A549 (cell line): ENCODE results near the gene MRPS22. TPM values are rescaled to one million over a fixed set of nuclear protein-coding genes. Genes with fewer than 3 reads are reported as not detected.
A peak's percentile ranks its signal among the peaks of the same experiment; 100 is the strongest.
"Not testable (repeated sequence)": the region's sequence is repeated elsewhere in the genome, so short reads cannot be mapped to it uniquely, and the experiment has no call there.

Experiments used
- ATAC-seq, 2 experiments: fragments of 200-7000 bp in 1 of 2; fragments of >200 bp in 1 of 2; cut with Nextera tagmentation in 1 of 2; cut with Tn5 transposase in 1 of 2; 3 replicates each; pipeline versions ENCODE4 v1.8.0 to v1.9.1; 2018 to 2020; ENCODE audit warnings: mild to moderate bottlenecking in 1 of 2, moderate library complexity in 1 of 2
- CTCF ChIA-PET: fragments of 300-600 bp; sonication (Branson Sonifier 250); formaldehyde crosslinking; extraction: SDS; loops from one replicate; lab custom pipeline; 2021; ENCODE audit warnings: antibody characterized with exemption, inconsistent platforms; lab: Yijun Ruan, JAX
- POLR2A ChIA-PET: fragments of 350-600 bp; formaldehyde crosslinking; extraction: SDS; loops from one replicate; lab custom pipeline; 2021; ENCODE audit warnings: antibody characterized with exemption, inconsistent platforms; lab: Yijun Ruan, JAX
- DNase-seq, 2 experiments: peaks; one replicate each; pipeline versions ENCODE4 v3.0.0 to v3.0.0-alpha.2; 2011 to 2016; ENCODE audit warnings: low read depth in 1 of 2, low spot score in 1 of 2
- FAIRE-seq: peaks from 2 replicates; lab custom pipeline; 2011; peaks lifted over from hg19 to GRCh38; lab: Jason Lieb, UNC
- H3K27ac ChIP-seq, 2 experiments: fragments of >200 bp; sonication (Bioruptor Twin); formaldehyde crosslinking; 3 replicates each; pipeline ENCODE4 v1.5.1; 2016 to 2017
- H3K4me1 ChIP-seq: fragments of >200 bp; sonication (Bioruptor Twin); formaldehyde crosslinking; 3 replicates; pipeline ENCODE4 v1.6.1; 2016
- H3K4me2 ChIP-seq: fragments of >200 bp; sonication (Bioruptor Twin); formaldehyde crosslinking; 3 replicates; pipeline ENCODE4 v1.6.1; 2016
- H3K4me3 ChIP-seq: fragments of >200 bp; sonication (Bioruptor Twin); formaldehyde crosslinking; 3 replicates; pipeline ENCODE4 v1.5.1; 2016
- H3K9me3 ChIP-seq: fragments of >200 bp; sonication (Bioruptor Twin); formaldehyde crosslinking; 3 replicates; pipeline ENCODE4 v1.6.1; 2016
- EHF ChIP-seq: fragments of 250-450 bp; sonication (Bioruptor Pico); IDR thresholded peaks from 2 replicates; pipeline ENCODE4 v1.5.0; 2020; ENCODE audit warnings: mild to moderate bottlenecking
- EHMT2 ChIP-seq: fragments of 200-600 bp; sonication (generic); IDR thresholded peaks from 2 replicates; pipeline ENCODE4 v1.6.1; 2016; ENCODE audit warnings: antibody characterized with exemption, low read depth, mild to moderate bottlenecking, moderate library complexity
- ESRRA ChIP-seq: fragments of 150-350 bp; IDR thresholded peaks from 2 replicates; pipeline ENCODE4 v1.6.1; 2014; ENCODE audit warnings: mild to moderate bottlenecking, low read length, borderline replicate concordance
- HOXA7 ChIP-seq: fragments of 250-450 bp; sonication (Bioruptor Pico); IDR thresholded peaks from 2 replicates; pipeline ENCODE4 v1.5.0; 2020; ENCODE audit warnings: mild to moderate bottlenecking, moderate library complexity
- HOXB13 ChIP-seq: fragments of 250-450 bp; sonication (Bioruptor Pico); IDR thresholded peaks from 2 replicates; pipeline ENCODE4 v1.5.0; 2020; ENCODE audit warnings: low read depth, mild to moderate bottlenecking, moderate library complexity
- MYC ChIP-seq: IDR thresholded peaks from 2 replicates; pipeline ENCODE4 v1.6.1; 2012; ENCODE audit warnings: mild to moderate bottlenecking, inconsistent platforms, low read length, improper control_type of control experiment, borderline replicate concordance
- NFE2L2 ChIP-seq: fragments of 150-350 bp; conservative IDR thresholded peaks from 2 replicates; pipeline ENCODE4 v1.6.1; 2014; ENCODE audit warnings: low read length
- NPAS2 ChIP-seq: fragments of 250-450 bp; sonication (Bioruptor Pico); IDR thresholded peaks from 2 replicates; pipeline ENCODE4 v1.8.0; 2022; ENCODE audit warnings: mild to moderate bottlenecking, moderate library complexity, borderline replicate concordance
- POLR2A ChIP-seq: IDR thresholded peaks from 2 replicates; pipeline ENCODE4 v1.6.1; 2012; ENCODE audit warnings: mild to moderate bottlenecking, low read length
- POLR2AphosphoS2 ChIP-seq: conservative IDR thresholded peaks from 2 replicates; pipeline ENCODE4 v1.6.1; 2012; ENCODE audit warnings: low read length, improper control_type of control experiment, inconsistent platforms
- RAD21 ChIP-seq, 2 experiments: fragments of >200 bp in 1 of 2; sonication (Bioruptor Twin) in 1 of 2; formaldehyde crosslinking in 1 of 2; IDR thresholded peaks in 1 of 2; conservative IDR thresholded peaks in 1 of 2; 2 replicates in 1 of 2; 3 replicates in 1 of 2; pipeline ENCODE4 v1.6.1; 2012 to 2018; ENCODE audit warnings: inconsistent platforms in 1 of 2
- REST ChIP-seq: fragments of 200-600 bp; sonication (generic); IDR thresholded peaks from 2 replicates; pipeline ENCODE4 v1.6.1; 2016; ENCODE audit warnings: antibody characterized with exemption, mild to moderate bottlenecking, moderate library complexity
- RFX5 ChIP-seq: fragments of 450-650 bp; IDR thresholded peaks from 2 replicates; pipeline ENCODE4 v1.7.1; 2014; ENCODE audit warnings: antibody characterized with exemption, mild to moderate bottlenecking, moderate library complexity
- SMC3 ChIP-seq: fragments of >200 bp; sonication (Bioruptor Twin); formaldehyde crosslinking; IDR thresholded peaks from 3 replicates; pipeline ENCODE4 v1.6.1; 2018; ENCODE audit warnings: inconsistent platforms
- SREBF2 ChIP-seq: fragments of 450-650 bp; IDR thresholded peaks from 2 replicates; pipeline ENCODE4 v1.6.1; 2014; ENCODE audit warnings: mild to moderate bottlenecking, moderate library complexity
- TP53 ChIP-seq: fragments of 250-450 bp; sonication (Bioruptor Pico); IDR thresholded peaks from 2 replicates; pipeline ENCODE4 v1.5.0; 2021; ENCODE audit warnings: mild to moderate bottlenecking, moderate library complexity
- ZNF302 ChIP-seq: fragments of 250-450 bp; sonication (Bioruptor Pico); IDR thresholded peaks from 2 replicates; pipeline ENCODE4 v1.9.0; 2021; ENCODE audit warnings: inconsistent platforms, mild to moderate bottlenecking, moderate library complexity
- ZSCAN20 ChIP-seq: fragments of 250-450 bp; sonication (Bioruptor Pico); IDR thresholded peaks from 2 replicates; pipeline ENCODE4 v1.8.0; 2022; ENCODE audit warnings: mild to moderate bottlenecking, moderate library complexity
- WGBS: methylation state at CpG from one replicate; pipeline ENCODE4 v1.1.6; 2017; ENCODE audit errors: missing lambda C conversion rate; 5-methylcytosine and 5-hydroxymethylcytosine counted together
- polyA plus RNA-seq, 4 experiments: library from polyadenylated mRNA; depleted of rRNA in 3 of 4; stranded (reverse); fragments of >200 nt; fragmentation: RNase III in 1 of 4; extraction: RNeasy Plus Mini Kit Qiagen cat#74134 plus additional on column Dnase treatment in 1 of 4; gene quantifications; 2 replicates in 3 of 4; 3 replicates in 1 of 4; pipeline ENCODE4 v1.2.3, GENCODE V29; 2011 to 2017
- TF ChIP-seq, protein P1 (sequence below): fragments of >200 bp; sonication (Bioruptor Twin); formaldehyde crosslinking; IDR thresholded peaks from 3 replicates; pipeline ENCODE4 v1.5.1; 2016
- TF ChIP-seq, protein P2 (sequence below): IDR thresholded peaks from 2 replicates; pipeline ENCODE4 v1.6.1; 2012
- TF ChIP-seq, protein P3 (sequence below): IDR thresholded peaks from 2 replicates; pipeline ENCODE4 v1.6.1; 2012; ENCODE audit warnings: low read depth, borderline replicate concordance

Gene MRPS22
- polyA plus RNA-seq, 2 of the 4 experiments (the other 2 are of a cell fraction), result 47.3 to 57.3 TPM

DNA sequence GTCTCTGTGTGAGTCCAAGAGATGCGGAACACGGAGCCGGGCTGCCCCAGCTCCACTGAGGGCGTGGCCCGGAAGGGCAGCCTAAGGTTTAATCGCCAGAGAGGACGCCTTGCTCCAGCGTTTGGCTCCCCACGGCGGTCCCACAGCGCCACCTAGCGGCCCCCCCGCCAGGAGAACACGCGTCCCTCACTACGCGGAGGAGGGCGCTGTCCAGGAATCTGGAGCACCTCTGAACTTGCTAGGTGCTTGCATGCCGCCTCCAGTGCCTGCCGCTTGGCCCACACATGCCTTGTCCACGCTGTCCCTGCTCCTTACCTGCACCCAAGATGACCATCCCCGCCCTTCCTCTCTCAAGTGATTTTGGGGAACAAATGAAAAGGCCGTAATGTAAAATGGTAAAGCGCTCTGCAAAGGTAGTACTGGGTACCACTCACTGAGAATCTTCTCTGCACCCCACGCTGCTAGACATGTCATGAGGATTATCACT, 14.4 kb upstream of the MRPS22 start:
- TF ChIP-seq HOXB13 (CRISPR knock-in tag) (no peak), SREBF2 (no peak), RFX5 (no peak), NPAS2 (CRISPR knock-in tag) (no peak), RAD21 (conservative IDR thresholded peaks at IDR 0.05 in 1 of 2, IDR thresholded peaks at IDR 0.05 in 1 of 2) (peak; percentile 97 to 98), REST (peak; percentile 55; the same call in 1 of the 2 replicates), HOXA7 (CRISPR knock-in tag) (no peak), ZNF302 (CRISPR knock-in tag) (no peak), SMC3 (peak; percentile 95), MYC (0 out of 2 replicates have a peak, but pooled peaks have one; percentile 39)
- TF ChIP-seq, protein P1, sequence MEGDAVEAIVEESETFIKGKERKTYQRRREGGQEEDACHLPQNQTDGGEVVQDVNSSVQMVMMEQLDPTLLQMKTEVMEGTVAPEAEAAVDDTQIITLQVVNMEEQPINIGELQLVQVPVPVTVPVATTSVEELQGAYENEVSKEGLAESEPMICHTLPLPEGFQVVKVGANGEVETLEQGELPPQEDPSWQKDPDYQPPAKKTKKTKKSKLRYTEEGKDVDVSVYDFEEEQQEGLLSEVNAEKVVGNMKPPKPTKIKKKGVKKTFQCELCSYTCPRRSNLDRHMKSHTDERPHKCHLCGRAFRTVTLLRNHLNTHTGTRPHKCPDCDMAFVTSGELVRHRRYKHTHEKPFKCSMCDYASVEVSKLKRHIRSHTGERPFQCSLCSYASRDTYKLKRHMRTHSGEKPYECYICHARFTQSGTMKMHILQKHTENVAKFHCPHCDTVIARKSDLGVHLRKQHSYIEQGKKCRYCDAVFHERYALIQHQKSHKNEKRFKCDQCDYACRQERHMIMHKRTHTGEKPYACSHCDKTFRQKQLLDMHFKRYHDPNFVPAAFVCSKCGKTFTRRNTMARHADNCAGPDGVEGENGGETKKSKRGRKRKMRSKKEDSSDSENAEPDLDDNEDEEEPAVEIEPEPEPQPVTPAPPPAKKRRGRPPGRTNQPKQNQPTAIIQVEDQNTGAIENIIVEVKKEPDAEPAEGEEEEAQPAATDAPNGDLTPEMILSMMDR, result peak; percentile 98
- TF ChIP-seq, protein P2, sequence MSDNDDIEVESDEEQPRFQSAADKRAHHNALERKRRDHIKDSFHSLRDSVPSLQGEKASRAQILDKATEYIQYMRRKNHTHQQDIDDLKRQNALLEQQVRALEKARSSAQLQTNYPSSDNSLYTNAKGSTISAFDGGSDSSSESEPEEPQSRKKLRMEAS, result peak; percentile 74
- ChIA-PET POLR2A (no interaction called here), CTCF (interaction anchor here (0.6 to 4.8 kb wide), 48 partner anchors 11 to 878 kb away, joined by 3 to 87 read pairs (median 4); partner anchors contain the start of genes FOXL2 and FOXL2NB)
- 12% methylated on average over 22 of the region's 25 CpGs for WGBS
- H3K9me3 ChIP-seq, result no peaks in the 10 kb centered on the region
- no peak for FAIRE-seq
- H3K27ac ChIP-seq, result peak overlapping the region; percentile 67 to 81
- H3K4me1 ChIP-seq, result peaks cover 5% of the 10 kb centered on the region; the same call in 2 of the 3 replicates
- H3K4me2 ChIP-seq, result peak overlapping the region; percentile 77
- peak; percentile 82 to 84 for DNase-seq
- H3K4me3 ChIP-seq, result peak overlapping the region; percentile 34; the same call in 2 of the 3 replicates
- ATAC-seq, result peak; percentile 99 to 100

GRCh38 chr3:139332092-139332491, 11.7 kb upstream of the MRPS22 start:
- FAIRE-seq, result no peak
- H3K4me2 ChIP-seq, result no peak overlapping the region
- TF ChIP-seq, protein P3, sequence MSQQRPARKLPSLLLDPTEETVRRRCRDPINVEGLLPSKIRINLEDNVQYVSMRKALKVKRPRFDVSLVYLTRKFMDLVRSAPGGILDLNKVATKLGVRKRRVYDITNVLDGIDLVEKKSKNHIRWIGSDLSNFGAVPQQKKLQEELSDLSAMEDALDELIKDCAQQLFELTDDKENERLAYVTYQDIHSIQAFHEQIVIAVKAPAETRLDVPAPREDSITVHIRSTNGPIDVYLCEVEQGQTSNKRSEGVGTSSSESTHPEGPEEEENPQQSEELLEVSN, result no peak
- no peak for TF ChIP-seq EHMT2
- TF ChIP-seq POLR2A, result no peak
- no peak for TF ChIP-seq ESRRA
- TF ChIP-seq POLR2AphosphoS2, result no peak
- no peak for TF ChIP-seq TP53 (CRISPR knock-in tag)
- no peak for TF ChIP-seq EHF (CRISPR knock-in tag)
- no peak for TF ChIP-seq NFE2L2
- no peak for TF ChIP-seq ZSCAN20 (CRISPR knock-in tag)
- TF ChIP-seq, all 56 proteins: peak for 0
- Histone ChIP-seq H3K9me3 (no peaks in the 10 kb centered on the region), H3K4me1 (peaks cover 5% of the 10 kb centered on the region; the same call in 2 of the 3 replicates), H3K27ac (no peak overlapping the region), H3K4me3 (no peak overlapping the region)
- CTCF ChIA-PET, result interaction anchor here (4.8 kb wide), 1 partner anchor 220 kb away, joined by 87 read pairs; no protein-coding TSS in a partner anchor
- DNase-seq, result no peak
- no peak for ATAC-seq
- WGBS, result 46% methylated on average over 2 of the region's 2 CpGs
- POLR2A ChIA-PET, result no interaction called here

DNA sequence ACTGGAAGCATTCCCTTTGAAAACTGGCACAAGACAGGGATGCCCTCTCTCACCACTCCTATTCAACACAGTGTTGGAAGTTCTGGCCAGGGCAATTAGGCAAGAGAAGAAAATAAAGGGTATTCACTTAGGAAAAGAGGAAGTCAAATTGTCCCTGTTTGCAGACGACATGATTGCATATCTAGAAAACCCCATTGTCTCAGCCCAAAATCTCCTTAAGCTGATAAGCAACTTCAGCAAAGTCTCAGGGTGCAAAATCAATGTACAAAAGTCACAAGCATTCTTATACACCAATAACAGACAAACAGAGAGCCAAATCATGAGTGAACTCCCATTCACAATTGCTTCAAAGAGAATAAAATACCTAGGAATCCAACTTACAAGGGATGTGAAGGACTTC, 9.1 kb upstream of the MRPS22 start:
- POLR2A ChIA-PET, H3K9me3 ChIP-seq, H3K4me2 ChIP-seq, H3K4me3 ChIP-seq, FAIRE-seq, H3K4me1 ChIP-seq, ATAC-seq, DNase-seq, H3K27ac ChIP-seq, CTCF ChIA-PET: not testable (repeated sequence)
- WGBS, result 50% methylated on average over 1 of the region's 1 CpG
